Activated CD4-positive, CD25-positive, alpha-beta regulatory T cell treated with anti-CD3 and anti-CD28 coated beads, Interleukin-2, amount 50 U/mL, for 16 hours (primary cell): ENCODE data around the gene ENTPD7.

Experiments used
- DNase-seq: peaks from one replicate; pipeline ENCODE4 v3.0.0-alpha.2; 2020; ENCODE audit warnings: low read depth, low spot score

Gene ENTPD7

DNA sequence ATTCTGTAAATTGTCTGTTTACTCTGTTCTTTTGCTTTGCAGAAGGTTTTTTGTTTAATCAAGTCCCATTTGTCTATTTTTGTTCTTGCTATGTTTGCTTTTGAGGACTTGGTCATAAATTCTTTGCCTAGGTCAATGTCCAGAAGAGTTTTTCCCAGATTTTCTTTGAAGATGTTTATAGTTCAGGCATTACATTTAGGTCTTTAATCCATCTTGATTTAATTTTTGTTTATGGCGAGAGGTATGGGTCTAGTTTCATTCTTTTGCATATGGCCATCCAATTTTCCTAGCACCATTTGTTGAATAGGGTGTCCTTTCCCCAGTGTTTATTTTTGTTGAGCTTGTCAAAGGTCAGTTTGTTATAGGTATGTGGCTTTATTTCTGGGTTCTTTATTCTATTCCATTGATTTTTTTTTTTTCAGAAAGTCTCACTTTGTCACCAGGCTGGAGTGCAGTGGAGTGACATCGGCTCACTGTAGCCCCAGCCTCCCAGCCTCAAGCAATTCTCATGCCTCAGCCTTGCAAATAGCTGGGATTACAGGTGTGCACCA, 11.6 kb upstream of the ENTPD7 start:
- DNase-seq, result no peak

DNA sequence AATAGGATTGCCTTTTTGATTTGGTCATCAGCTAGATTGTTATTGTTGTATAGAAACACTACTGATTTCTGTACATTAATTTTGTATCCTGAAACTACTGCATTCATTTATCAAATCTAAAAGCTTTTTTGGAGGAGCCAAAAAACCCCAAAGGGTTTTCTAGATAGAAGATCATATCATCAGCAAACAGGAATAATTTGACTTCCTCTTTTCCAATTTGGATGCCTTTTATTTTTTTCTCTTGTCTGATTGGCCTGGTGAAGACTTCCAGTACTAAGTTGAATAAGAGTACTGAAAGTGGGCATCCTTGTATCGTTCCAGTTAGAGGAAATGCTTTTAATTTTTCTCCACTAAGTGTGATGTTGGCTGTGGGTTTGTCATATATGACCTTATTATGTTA, 10.6 kb upstream of the ENTPD7 start:
- no peak for DNase-seq

DNA sequence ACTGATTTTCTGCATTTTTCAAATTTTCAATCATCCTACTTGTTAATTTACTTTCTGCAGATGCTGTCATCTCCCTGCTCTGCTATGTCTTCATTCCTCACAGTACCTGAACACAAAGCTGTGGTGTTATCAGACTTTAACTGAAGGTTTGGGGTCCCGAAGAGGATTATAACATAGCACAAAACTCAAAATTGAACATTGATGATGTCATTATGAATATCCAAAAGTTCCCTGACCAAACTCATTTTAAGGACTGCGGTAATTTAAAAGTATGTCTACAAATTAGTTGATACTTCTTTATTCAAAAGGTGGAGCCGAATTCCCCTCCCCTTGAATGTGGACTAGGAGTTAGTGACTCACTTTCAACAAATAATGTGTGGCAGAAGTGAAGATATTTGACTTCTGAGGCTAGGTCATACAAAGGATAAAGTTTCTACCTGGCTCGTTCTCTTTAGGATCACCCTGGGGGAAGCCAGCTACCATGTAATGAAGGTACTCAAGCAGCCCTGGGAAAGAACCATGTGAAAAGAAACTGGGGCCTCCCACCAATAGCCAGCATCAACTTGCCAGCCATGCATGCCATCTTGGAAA, 6.4 kb upstream of the ENTPD7 start:
- no peak for DNase-seq

DNA sequence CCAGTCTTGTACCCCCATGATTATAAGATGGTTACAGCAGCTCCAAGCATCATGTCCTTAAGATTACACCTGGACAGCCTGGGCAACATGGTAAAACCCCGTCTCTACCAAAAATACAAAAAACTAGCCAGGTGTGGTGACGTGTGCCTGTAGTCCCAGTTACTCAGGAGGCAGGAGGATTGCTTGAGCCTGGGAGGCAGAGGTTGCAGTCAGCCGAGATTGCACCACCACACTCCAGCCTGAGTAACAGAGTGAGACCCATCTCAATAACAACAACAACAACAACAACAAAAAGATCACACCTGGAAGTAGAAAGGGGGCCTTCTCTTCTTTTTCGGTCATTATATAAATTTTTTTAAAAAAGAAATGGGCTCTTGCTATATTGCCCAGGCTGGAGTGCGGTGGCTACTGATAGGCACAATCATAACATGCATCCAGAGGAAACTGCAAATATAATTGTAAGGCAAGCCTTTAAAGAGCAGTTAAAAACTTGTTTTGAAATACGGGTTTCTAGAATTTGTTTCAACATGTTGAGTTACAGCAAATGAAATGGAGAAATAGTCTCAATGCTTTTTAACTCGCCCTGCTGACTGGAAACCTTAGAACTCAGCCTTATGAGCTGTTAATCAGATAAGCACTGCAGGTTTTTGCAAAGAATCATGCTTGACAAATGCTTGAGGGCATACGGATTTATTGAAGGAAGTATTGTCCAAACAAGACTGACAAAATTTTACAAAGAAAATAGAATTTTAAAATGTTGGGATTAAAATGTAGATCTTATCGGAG, 4.7 kb upstream of the ENTPD7 start:
- DNase-seq, result no peak

DNA sequence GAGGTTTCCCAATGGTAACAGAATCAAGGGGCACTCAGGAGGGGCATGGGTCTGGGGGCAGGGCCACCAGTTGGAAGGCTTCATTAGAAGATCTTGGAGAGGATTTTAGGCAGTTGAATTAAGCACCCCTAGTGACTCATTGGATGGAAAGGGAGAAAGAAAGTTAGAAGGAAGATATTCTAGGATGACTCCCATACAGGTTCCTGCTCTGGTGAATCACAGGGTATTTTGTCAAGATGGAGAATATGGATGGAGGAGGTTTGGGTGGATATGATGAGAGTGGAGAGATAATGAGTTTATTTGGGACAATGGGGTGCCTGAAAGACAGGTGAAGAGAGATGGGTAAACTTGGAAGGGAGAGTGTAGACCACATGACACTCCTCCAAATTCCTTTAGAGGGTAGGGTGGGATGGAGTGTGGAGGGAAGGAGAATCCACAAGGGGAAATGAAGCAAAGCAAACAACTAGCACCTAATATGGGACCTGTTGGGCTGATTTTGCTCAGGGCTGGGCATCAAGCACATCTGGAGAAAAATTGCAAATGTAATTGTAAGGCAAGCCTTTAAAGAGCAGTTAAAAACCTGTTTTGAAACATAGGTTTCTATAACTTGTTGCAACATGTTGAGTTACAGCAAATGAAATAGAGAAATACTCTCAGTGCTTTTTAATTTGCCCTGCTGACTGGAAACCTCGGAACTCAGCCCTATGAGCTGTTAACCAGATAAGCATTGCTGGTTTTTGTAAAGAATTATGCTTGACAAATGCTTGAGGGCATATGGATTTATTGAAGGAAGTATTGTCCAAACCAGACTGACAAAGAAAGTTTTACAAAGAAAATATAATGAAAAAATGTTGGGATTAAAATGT, 2.9 kb upstream of the ENTPD7 start:
- DNase-seq, result no peak

DNA sequence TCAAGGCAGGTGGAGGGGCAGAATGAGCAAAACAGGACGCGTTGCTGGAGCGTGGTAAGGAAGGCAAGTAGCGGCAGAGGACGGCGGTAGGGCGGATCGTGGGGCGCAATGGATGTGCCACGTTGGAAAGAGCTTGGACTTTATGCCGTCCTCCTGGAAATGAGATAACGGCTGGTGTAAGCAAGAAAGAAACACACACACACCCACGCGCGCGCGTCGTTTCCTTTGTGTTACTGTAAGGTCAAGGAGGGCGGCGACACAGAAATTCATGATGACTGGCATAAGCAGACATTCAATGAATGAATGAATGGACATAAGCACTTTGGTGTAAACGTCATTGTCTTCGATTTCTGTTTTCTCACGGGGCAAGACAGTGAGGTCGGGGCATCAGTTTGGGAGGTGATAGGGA, 683 bp upstream of the ENTPD7 start:
- DNase-seq, result peak; percentile 23

DNA sequence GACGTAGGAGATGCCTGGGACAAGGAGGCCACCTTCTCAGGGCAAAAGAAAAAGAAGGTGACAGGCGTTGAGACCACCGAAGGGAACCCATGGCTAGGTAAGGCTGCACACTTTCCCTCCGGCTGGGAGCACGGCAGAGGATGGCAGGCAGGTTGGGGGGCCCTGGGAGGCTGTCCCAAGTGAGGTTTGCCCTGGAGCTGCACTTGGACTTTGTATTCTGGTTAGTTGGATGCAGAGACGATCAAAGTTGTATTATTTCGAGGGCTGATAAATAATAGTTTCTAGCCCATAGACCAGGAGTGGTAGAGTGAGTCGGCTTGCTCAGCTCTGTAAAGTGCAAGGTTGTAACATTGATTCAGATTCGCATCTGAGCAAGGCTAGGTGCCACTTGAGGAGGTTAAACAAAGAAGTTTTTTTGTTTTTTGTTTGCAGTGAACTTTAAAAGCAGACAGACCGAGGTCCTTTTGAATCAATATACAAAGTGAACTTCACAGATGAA, 608 bp downstream of the ENTPD7 start:
- no peak for DNase-seq

DNA sequence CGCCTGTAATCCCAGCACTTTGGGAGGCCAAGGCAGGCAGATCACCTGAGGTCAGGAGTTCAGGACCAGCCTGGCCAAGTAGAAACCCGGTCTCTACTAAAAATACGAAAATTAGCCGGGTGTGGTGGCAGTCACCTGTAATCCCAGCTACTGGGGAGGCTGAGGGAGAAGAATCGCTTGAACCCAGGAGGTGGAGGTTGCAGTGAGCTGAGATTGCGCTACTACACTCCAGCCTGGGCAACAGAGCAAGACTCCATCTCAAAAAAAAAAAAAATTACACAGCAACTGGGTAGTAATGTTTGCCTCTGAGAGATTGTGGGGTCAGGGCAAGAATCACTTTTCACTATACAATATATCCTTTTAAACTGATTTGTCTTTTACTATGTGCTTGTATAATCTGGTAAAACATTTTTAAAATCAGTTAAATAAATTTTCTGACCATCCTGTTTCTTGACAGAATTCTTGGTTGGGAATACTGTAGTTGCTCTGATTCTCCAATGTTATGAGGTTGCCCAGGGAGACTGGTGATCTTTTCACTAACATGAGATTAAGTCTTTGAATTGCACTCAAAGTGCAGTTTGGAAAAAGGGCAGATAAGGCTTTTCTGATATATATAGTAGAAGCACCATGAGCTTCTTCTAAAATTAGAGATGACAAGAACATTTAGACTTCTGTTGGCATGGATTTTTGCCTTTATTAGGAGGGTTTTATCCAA, 1.5 kb downstream of the ENTPD7 start:
- no peak for DNase-seq

DNA sequence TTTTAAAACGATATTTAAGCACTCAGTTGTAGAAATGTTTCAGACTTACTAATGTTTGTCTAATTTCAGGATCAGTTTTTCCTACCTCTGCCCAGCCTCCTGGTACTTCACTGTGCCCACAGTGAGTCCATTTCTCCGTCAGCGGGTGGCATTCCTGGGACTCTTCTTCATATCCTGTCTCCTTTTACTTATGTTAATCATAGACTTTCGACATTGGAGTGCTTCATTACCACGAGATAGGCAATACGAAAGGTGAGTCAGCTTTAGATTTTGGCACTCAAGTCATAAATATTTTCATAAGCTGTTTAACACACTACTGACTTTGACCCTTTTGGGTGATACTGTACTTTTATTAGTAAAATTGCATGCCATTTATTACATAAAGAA, 2.1 kb downstream of the ENTPD7 start:
- no peak for DNase-seq

DNA sequence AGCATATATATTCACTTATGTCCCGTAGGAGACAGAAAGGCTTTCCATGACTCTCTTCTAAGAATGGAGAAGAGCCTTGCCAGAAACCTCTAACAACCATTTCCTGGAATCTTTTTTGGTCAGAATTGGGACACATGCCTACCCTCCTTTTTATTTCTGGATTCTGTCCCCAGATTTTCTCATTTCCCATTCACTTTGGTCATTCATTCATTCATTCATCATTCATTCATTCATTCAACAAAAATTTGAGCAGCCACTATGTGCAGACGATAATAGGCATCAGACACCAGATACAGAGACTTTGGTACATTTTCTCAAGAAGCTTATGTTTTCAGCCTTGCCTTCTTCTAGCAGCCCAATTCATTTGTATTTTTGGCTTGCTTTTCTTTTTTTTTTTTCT, 6.0 kb downstream of the ENTPD7 start:
- no peak for DNase-seq

DNA sequence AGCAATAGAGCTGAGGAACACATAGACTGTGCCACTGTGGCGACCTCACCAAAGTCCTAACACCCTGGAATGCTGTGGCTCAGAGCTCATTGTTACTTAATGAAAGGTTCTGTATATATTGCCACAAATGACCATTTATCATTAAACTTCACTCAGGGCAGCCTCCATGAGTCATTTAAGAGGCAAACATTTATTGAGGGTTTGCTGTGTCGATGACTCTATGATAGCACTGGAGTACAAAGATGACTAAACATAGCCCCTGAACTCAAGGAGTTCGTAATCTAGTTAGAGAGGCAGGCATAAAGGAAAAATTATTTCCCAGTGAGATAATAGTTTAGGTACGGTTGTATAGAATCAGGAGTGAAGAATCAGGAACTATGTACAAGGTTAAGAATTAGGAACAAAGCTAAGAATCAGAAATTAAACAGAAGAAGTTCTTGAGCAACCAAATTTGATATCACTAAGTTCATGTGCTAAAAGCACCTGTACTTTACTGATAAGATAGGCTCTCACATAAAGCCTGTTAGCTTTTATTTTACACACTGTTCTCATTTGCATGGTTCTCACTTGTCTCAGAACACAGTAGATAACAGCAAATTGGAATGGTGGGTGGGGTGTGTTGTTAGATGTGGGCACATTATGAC, 7.9 kb downstream of the ENTPD7 start:
- DNase-seq, result no peak

DNA sequence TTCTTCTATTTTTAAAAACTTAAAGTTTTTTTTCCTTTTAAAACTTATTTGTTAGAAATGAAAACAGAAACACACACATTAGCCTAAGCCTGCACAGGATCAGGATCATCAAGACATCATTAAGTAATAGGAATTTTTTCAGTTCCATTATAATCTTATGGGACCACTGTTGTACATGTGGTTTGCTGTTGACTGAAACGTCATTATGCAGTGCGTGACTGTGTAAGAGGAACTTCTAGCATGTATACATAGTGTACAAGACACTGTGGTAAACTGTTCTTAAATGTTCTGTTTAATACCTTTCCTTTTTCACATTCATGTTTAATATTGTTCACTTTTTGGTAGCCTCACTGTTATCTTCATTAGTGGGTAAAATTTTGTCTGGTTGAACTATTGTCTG, 12.1 kb downstream of the ENTPD7 start:
- DNase-seq, result no peak

DNA sequence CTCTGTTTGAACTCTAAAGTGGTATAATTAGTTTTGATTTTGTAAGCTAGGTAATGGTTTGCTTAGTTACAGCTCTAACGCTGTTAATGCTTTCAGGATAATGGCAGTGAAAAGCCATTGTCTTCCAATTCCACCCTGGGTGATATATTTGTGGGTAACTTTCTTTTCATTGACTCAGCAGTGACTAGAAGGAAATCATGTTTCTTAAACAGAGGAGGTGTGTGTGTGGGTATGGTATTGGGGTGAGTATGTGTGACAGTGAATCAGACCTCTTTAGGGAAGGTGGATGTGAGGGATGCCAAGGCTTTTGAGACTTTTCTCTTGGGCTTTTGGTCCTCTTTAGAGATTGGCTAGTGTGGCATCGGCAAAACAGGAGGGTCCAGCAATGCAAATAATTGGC, 13.6 kb downstream of the ENTPD7 start:
- no peak for DNase-seq

DNA sequence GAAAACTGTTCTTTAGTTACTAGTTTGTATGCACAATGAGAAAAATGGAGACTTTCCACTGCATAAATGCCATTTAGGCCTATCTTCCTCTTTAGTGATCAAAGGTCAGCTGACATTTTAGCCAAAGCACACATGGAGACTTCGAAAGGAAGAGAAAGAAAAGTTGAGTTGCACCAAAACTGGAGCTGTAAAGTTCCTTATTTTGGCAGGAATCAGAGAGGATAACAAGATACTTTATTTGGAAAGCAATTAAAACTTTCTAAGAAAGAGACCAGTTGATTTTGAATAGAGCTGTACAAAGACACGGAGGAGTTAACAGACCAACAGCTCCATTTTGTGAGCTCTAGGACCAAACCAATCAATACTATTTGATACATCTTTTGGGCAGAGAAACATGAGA, 14.2 kb downstream of the ENTPD7 start:
- no peak for DNase-seq

DNA sequence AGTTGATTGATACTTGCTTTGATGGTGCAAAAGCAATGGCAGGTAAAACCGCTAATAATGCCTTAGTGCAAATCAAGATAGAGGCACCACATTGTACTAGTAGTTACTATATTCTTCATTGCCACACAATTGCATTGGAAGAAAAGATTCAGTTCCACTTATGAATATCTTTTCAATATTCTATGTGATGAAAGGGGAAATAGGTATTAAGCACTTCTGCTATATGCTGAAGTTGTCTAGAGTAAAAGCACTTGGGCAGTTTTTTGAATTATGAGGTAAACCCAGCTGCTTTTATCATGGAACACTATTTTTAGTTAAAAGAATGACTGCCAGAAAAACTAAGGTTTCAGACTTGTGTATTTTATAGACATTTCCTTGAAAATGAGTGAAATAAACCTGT, 15.5 kb downstream of the ENTPD7 start:
- no peak for DNase-seq

DNA sequence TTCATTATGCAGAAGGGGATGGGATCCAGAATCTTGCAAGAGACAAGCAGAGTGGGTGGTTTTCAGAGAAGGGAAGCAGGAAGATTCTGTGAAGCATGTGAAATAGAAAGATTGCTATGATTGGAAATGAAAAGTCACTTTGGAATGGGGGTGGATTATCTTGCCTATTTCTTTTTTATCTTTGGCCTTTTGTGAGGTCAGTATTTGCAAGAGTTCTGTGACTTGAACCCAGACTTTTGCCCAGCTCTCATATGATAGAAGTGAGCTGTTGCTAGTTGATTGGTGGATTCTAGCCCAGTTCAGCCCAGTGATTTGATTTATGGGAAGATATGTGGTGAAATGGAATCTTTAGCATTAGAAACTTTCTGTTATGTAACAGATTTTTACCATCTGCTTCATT, 17.1 kb downstream of the ENTPD7 start:
- DNase-seq, result no peak

DNA sequence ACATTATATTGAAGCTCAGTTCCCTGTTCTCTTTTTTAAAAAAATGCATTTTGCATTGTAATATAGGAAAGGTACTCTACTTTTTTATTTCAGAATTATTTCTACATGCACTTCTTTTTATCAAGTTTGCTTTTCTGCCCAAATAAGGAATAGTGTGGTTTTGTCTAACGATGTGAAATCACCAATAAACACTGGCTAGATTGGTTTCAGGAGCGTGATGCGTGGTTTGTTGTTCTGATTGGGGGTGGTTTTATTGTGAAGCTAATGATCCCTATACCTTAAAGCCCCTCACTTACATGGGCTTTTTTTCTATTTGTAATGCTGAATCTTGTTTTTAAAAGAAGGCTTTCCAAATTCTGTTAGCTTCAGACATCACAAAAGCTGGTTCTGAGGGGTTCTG, 17.6 kb downstream of the ENTPD7 start:
- DNase-seq, result no peak

DNA sequence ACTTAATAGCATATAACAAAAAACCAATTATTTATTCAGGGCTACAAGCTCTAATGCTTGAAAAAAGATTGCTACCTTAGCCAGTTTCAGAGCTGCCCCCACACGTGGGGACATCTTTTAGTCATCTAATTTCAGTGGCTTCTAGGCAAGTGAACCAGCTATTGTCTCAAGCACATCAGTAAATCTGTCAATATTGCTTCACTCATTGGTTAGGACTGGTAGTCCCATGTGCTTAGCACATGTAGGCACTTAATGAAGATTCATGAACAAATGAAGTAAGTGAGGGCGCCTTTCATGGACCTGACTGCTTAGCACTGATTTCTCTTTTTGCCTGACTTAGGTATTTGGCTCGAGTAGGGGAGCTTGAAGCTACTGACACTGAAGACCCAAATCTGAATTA, 19.6 kb downstream of the ENTPD7 start:
- no peak for DNase-seq

DNA sequence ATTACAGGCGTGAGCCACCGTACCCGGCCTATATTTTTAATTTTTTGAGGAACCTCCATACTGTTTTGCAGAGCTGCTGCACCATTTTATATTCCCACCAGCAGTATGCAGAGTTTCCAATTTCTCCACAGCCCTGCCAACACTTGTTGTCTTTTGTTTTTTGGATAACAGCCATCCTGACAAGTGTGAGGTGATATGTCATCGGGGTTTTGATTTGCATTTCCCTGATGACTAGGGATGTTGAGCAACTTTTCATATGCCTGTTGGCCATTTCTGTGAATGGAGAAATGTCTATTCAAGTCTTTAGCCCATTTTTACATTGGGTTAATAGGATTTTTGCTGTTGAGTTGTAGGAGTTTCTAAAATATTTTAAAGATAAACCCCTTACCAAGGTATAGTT, 22.2 kb downstream of the ENTPD7 start:
- no peak for DNase-seq

DNA sequence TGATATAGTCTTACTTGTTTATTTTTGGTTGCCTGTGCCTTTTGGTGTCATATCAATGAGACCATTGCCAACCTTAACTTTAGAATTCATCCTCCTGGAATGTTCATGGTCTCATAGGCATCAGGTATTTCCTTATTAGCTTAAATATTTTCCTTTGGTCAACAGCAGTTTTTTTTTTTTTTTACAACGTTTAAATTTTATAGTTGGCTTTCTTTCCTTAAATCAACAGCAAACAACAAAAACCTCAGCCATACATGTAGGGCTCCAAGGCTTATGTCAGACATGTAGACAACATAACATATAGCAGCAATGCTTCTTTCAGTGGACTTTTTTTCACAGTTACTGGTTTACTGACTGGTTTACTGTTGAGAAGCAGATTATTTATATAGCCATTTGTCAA, 22.7 kb downstream of the ENTPD7 start:
- DNase-seq, result no peak

DNA sequence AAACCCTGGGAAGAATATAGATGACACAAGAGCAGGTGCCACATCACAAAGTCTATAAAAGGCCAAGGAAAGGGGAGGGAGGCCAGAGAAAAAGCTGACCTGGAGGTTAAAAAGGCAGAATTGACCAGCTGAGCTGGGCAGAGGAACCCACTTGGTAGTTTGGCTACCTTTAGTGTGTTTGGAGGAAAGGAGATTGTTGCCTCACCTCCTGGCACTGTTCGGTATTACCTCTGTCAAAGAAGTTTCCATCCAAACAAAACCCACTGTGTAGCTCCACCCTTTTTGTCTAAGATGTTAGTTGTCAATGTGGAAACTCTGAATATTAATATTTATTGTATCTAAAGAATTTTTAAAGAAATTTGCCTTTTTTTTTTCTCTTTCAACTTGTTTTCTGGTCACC, 23.4 kb downstream of the ENTPD7 start:
- no peak for DNase-seq
